Esophagus (tissue), 2 donors: Measurements from ENCODE around the gene CHST9. TPM values are rescaled to one million over a fixed set of nuclear protein-coding genes. Genes with fewer than 3 reads are reported as not detected.
"Not testable (repeated sequence)": the region's sequence is repeated elsewhere in the genome, so short reads cannot be mapped to it uniquely, and the experiment has no call there.

Source experiments
- H3K27ac ChIP-seq, 2 donors: one replicate each; pipeline ENCODE4 v1.5.1; 2013; ENCODE audit warnings: low read depth in 2 of 2, mild to moderate bottlenecking in 2 of 2, inconsistent platforms in 1 of 2, low read length in 1 of 2, moderate library complexity in 1 of 2
- H3K27me3 ChIP-seq, 2 donors: one replicate each; pipeline ENCODE4 v1.6.1; 2013; ENCODE audit warnings: low read length in 2 of 2, control low read depth in 1 of 2, mild to moderate bottlenecking in 1 of 2; ENCODE audit not compliant: insufficient read depth in 2 of 2, control insufficient read depth in 1 of 2
- H3K36me3 ChIP-seq, 2 donors: one replicate each; pipeline ENCODE4 v1.6.1; 2013; ENCODE audit warnings: low read length in 1 of 2; ENCODE audit not compliant: control insufficient read depth in 2 of 2, insufficient read depth in 2 of 2
- H3K4me1 ChIP-seq, 2 donors: one replicate each; pipeline ENCODE4 v1.6.1; 2013; ENCODE audit warnings: low read length in 1 of 2; ENCODE audit not compliant: control insufficient read depth in 2 of 2, insufficient read depth in 2 of 2
- H3K4me3 ChIP-seq, 2 donors: one replicate each; pipeline ENCODE4 v1.5.1; 2013; ENCODE audit warnings: low read length in 2 of 2, mild to moderate bottlenecking in 2 of 2, low read depth in 1 of 2, moderate library complexity in 1 of 2
- H3K9me3 ChIP-seq, 2 donors: one replicate each; pipeline ENCODE4 v1.6.1; 2013; ENCODE audit warnings: mild to moderate bottlenecking in 2 of 2, low read depth in 1 of 2, low read length in 1 of 2, moderate library complexity in 1 of 2; ENCODE audit not compliant: control insufficient read depth in 2 of 2, insufficient read depth in 1 of 2
- WGBS, 2 donors: extraction: QIAGEN DNeasy Blood & Tissue Kit; methylation state at CpG; one replicate each; pipeline ENCODE4 v1.1.7; 2013; 5-methylcytosine and 5-hydroxymethylcytosine counted together
- polyA plus RNA-seq, 2 donors: library from polyadenylated mRNA; stranded (reverse); fragments of 200-250 nt; gene quantifications; one replicate each; pipeline ENCODE4 v1.2.3, GENCODE V29; 2013
- donor health status: healthy with polysubstance abuse.
- donor health status: Bipolar disorder and iron deficiency.

The CHST9 gene
- polyA plus RNA-seq, 2 donors, result 0.26 to 0.27 TPM

- Histone ChIP-seq H3K9me3 (no peaks in the 10 kb centered on the region), H3K4me3 (no peak overlapping the region), H3K27ac (no peak overlapping the region), H3K27me3 (no peaks in the 10 kb centered on the region), H3K4me1 (no peaks in the 10 kb centered on the region), H3K36me3 (no peaks in the 10 kb centered on the region)
Measured at GRCh38 chr18:27178424-27178823, 6.7 kb downstream of the CHST9 start.

GRCh38 chr18:27175914-27176313 is 9.2 kb downstream of the CHST9 start:
- 35 to 38% methylated on average over 1 of the region's 1 CpG for WGBS, 2 donors
- no peak overlapping the region for H3K4me3 ChIP-seq
- no peaks in the 10 kb centered on the region for H3K4me1 ChIP-seq
- no peaks in the 10 kb centered on the region for H3K9me3 ChIP-seq
- no peak overlapping the region for H3K27ac ChIP-seq
- no peaks in the 10 kb centered on the region for H3K36me3 ChIP-seq
- H3K27me3 ChIP-seq, result no peaks in the 10 kb centered on the region

GRCh38 chr18:27175245-27175644 is 9.9 kb downstream of the CHST9 start:
- Histone ChIP-seq H3K27me3 (no peaks in the 10 kb centered on the region), H3K27ac (no peak overlapping the region), H3K36me3 (no peaks in the 10 kb centered on the region), H3K9me3 (no peaks in the 10 kb centered on the region), H3K4me3 (no peak overlapping the region), H3K4me1 (no peaks in the 10 kb centered on the region)
- WGBS, 2 donors, result 65 to 68% methylated on average over 2 of the region's 2 CpGs

GRCh38 chr18:27171993-27172392 is 13.1 kb downstream of the CHST9 start:
- no peaks in the 10 kb centered on the region for H3K9me3 ChIP-seq
- no peaks in the 10 kb centered on the region for H3K27me3 ChIP-seq
- no peak overlapping the region for H3K27ac ChIP-seq
- H3K4me3 ChIP-seq, result no peak overlapping the region
- 33 to 48% methylated on average over 1 of the region's 1 CpG for WGBS, 2 donors
- no peaks in the 10 kb centered on the region for H3K4me1 ChIP-seq
- H3K36me3 ChIP-seq, result no peaks in the 10 kb centered on the region

- no peaks in the 10 kb centered on the region for H3K4me1 ChIP-seq
- H3K9me3 ChIP-seq, result no peaks in the 10 kb centered on the region
- H3K27me3 ChIP-seq, result no peaks in the 10 kb centered on the region
- no peak overlapping the region for H3K4me3 ChIP-seq
- no peak overlapping the region for H3K27ac ChIP-seq
- H3K36me3 ChIP-seq, result no peaks in the 10 kb centered on the region
- 40 to 52% methylated on average over 1 of the region's 1 CpG for WGBS, 2 donors
Measured at GRCh38 chr18:27165412-27165811, 19.7 kb downstream of the CHST9 start.

- H3K4me3 ChIP-seq, result no peak overlapping the region
- no peaks in the 10 kb centered on the region for H3K9me3 ChIP-seq
- H3K27me3 ChIP-seq, result no peaks in the 10 kb centered on the region
- H3K27ac ChIP-seq, result no peak overlapping the region
- no peaks in the 10 kb centered on the region for H3K4me1 ChIP-seq
- WGBS, 2 donors, result 73 to 76% methylated on average over 3 of the region's 3 CpGs
- H3K36me3 ChIP-seq, result no peaks in the 10 kb centered on the region
Measured at GRCh38 chr18:27164905-27165304, 20.2 kb downstream of the CHST9 start.

GRCh38 chr18:27163197-27163716 is 21.9 kb downstream of the CHST9 start:
- not testable (repeated sequence) for H3K27ac ChIP-seq, H3K36me3 ChIP-seq, H3K27me3 ChIP-seq, H3K4me1 ChIP-seq, H3K4me3 ChIP-seq, H3K9me3 ChIP-seq
- WGBS, 2 donors, result 92 to 94% methylated on average over 12 of the region's 12 CpGs

GRCh38 chr18:27149240-27149639 is 35.9 kb downstream of the CHST9 start:
- not testable (repeated sequence) for H3K9me3 ChIP-seq, H3K4me1 ChIP-seq, H3K27ac ChIP-seq, H3K36me3 ChIP-seq, H3K27me3 ChIP-seq, H3K4me3 ChIP-seq
- WGBS, 2 donors, result 59 to 67% methylated on average over 5 of the region's 5 CpGs

GRCh38 chr18:27144672-27145071 is 40.4 kb downstream of the CHST9 start:
- Histone ChIP-seq H3K27me3 (no peaks in the 10 kb centered on the region), H3K4me1 (no peaks in the 10 kb centered on the region), H3K9me3 (no peaks in the 10 kb centered on the region), H3K4me3 (no peak overlapping the region), H3K27ac (no peak overlapping the region), H3K36me3 (no peaks in the 10 kb centered on the region)
- WGBS, 2 donors, result 57 to 65% methylated on average over 3 of the region's 3 CpGs

- Histone ChIP-seq H3K27ac (no peak overlapping the region), H3K36me3 (no peaks in the 10 kb centered on the region), H3K27me3 (no peaks in the 10 kb centered on the region), H3K4me3 (no peak overlapping the region), H3K9me3 (no peaks in the 10 kb centered on the region), H3K4me1 (no peaks in the 10 kb centered on the region)
- 46 to 70% methylated on average over 10 of the region's 10 CpGs for WGBS, 2 donors
Measured at GRCh38 chr18:27143580-27144287, 41.4 kb downstream of the CHST9 start.
